ENCODE measurements around the gene CCDC186. TPM values are rescaled to one million over a fixed set of nuclear protein-coding genes. Genes with fewer than 3 reads are reported as not detected.

The CCDC186 gene
- total and polyA plus RNA-seq, 2 of the 8 experiments (the other 6 are each of a cell fraction or from before 2014, with no cell fraction given) = 3.0 to 30.3 TPM

DNA sequence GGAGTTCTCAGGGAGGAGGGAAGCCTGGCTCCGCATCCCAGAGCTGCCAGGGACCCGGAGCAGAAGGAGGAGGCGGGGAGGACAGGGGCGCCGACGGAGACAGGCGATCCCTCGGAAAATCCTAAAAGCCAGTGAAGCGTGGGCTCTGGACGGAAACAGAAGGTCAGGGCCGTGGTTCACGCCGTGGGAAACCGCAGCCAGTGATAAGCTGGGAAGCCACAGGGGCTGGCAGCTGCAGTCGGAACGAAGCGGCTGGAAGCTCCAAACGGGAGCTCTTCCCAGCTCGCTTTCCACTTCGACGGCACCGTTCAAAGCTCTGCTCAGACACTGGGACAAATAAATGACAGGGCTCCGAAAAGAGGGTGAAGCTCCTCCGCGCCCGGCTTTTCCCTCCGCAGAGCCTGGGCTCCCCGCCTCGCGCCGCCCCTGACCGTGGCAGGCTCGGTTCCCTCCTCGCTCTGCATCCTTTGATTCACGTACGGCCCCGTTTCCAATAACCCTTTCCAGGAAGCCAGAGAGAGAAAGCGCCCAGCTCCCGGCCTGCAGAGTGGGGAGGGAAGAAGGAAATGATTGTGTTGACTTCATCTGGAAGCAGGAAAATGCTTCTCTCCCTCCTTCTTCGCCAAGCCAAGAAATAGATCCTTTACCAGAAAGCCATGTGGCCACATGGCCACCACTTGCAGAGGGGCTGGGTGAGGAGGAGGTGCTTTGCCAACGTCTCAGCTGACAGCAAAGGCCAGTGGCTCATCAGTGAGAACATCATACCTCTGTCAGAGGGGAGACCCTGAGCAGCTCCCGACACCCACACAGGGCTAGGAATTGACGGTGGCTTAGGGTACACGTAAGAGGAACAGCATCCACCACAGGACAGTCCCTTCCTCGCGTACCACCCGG is 72.9 kb downstream of the CCDC186 start (continued):
- TF ChIP-seq TAF7 (optimal IDR thresholded peaks at IDR 0.05; ENCODE audit: borderline replicate concordance, low read depth, low read length) (no peak), KDM5A (IDR thresholded peaks at IDR 0.05; ENCODE audit: low read length) (no peak), SRF (IDR thresholded peaks at IDR 0.05; ENCODE audit: low read depth, low read length) (no peak), RNF2 (IDR thresholded peaks at IDR 0.05; ENCODE audit: borderline replicate concordance, low read depth, low read length, missing control alignments, poor library complexity, severe bottlenecking) (no peak), ZNF274 (IDR thresholded peaks at IDR 0.05; ENCODE audit: borderline replicate concordance, extremely low read depth, low read length) (no peak), SP1 (IDR thresholded peaks at IDR 0.05; ENCODE audit: low read depth, low read length) (no peak), NANOG (IDR thresholded peaks at IDR 0.05; ENCODE audit: insufficient read depth, low read depth, low read length, poor library complexity, severe bottlenecking) (no peak), CBX5 (IDR thresholded peaks at IDR 0.05; ENCODE audit: low read depth, low read length) (no peak), CHD1 (IDR thresholded peaks at IDR 0.05; ENCODE audit: low read depth, low read length) (no peak), BRCA1 (IDR thresholded peaks at IDR 0.05; ENCODE audit: low read depth, low read length) (no peak), SAP30 (IDR thresholded peaks at IDR 0.05; ENCODE audit: insufficient read depth, insufficient replicate concordance, low read length) (no peak), YY1 (IDR thresholded peaks at IDR 0.05; ENCODE audit: low read depth, low read length) (no peak), HDAC2 (IDR thresholded peaks at IDR 0.05; ENCODE audit: borderline replicate concordance in 1 of 2, low read depth in 2 of 2, low read length in 2 of 2) (no peak), CBX8 (IDR thresholded peaks at IDR 0.05; ENCODE audit: borderline replicate concordance, low read depth, low read length) (no peak), GTF2F1 (IDR thresholded peaks at IDR 0.05; ENCODE audit: borderline replicate concordance, low read depth, low read length) (no peak), GABPA (IDR thresholded peaks at IDR 0.05; ENCODE audit: borderline replicate concordance, insufficient read depth, low read length) (peak; percentile 54; the same call in 1 of the 2 replicates), RAD21 (IDR thresholded peaks at IDR 0.05 in 1 of 2, conservative IDR thresholded peaks at IDR 0.05 in 1 of 2; ENCODE audit: low read depth in 2 of 2, low read length in 2 of 2) (no peak), CEBPB (IDR thresholded peaks at IDR 0.05; ENCODE audit: low read depth, low read length) (no peak)
- TF ChIP-seq, protein P1, sequence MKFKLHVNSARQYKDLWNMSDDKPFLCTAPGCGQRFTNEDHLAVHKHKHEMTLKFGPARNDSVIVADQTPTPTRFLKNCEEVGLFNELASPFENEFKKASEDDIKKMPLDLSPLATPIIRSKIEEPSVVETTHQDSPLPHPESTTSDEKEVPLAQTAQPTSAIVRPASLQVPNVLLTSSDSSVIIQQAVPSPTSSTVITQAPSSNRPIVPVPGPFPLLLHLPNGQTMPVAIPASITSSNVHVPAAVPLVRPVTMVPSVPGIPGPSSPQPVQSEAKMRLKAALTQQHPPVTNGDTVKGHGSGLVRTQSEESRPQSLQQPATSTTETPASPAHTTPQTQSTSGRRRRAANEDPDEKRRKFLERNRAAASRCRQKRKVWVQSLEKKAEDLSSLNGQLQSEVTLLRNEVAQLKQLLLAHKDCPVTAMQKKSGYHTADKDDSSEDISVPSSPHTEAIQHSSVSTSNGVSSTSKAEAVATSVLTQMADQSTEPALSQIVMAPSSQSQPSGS (IDR thresholded peaks at IDR 0.05; ENCODE audit: low read length) = no peak
- TF ChIP-seq, protein P2, sequence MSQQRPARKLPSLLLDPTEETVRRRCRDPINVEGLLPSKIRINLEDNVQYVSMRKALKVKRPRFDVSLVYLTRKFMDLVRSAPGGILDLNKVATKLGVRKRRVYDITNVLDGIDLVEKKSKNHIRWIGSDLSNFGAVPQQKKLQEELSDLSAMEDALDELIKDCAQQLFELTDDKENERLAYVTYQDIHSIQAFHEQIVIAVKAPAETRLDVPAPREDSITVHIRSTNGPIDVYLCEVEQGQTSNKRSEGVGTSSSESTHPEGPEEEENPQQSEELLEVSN (IDR thresholded peaks at IDR 0.05) = peak; percentile 57
